ENCODE measurements around the gene IQGAP2.
A peak's percentile ranks its signal among the peaks of the same experiment; 100 is the strongest.
"Not testable (repeated sequence)": the region's sequence is repeated elsewhere in the genome, so short reads cannot be mapped to it uniquely, and the experiment has no call there.

IQGAP2 gene

DNA sequence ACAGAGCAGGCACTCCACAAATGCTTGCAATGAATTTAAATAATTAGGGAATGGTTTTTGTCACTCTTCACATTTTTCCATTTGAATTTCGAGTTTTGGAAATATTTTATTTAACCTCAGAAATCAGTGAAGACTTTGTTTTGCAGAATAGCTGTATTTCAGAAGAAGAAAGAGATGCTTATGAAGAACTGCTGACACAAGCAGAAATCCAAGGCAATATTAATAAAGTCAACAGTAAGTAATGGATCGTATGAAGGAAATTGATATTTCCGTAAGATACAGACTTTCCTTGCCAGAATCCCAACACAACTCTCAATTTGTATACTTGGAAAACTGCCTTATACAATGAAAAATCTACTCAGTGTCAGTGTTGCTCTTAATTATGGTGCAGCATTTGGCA lies 189.6 kb downstream of the IQGAP2 start:
- peaks cover 14% of the 10 kb centered on the region for H3K4me1 Mint-ChIP-seq (ENCODE audit: low read depth)
- H3K27me3 Mint-ChIP-seq (ENCODE audit: low read depth): no peaks in the 10 kb centered on the region
- H3K4me3 Mint-ChIP-seq: no peak overlapping the region
- no peaks in the 10 kb centered on the region for H3K9me3 Mint-ChIP-seq
- no peak overlapping the region for H3K27ac Mint-ChIP-seq
- peaks cover 60% of the 10 kb centered on the region for H3K36me3 Mint-ChIP-seq (ENCODE audit: low read depth)

DNA sequence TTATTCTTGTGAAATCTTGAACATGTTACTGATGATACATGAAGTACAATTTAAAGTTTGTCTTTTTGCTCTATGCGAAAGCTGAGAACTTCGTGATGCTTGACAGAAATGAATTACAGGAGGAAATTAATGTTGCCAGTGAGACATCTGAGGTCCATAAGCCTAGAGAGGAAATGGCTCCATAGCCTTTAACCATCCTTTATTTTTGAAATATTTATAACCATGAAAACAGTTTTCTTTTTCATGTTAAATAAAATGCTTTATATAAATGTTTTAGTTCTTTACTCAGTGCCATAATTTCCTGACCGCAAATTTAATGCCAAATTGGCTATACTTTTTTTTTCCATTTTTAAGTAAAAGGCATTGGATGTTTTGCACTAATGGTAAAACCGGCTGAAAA lies 191.0 kb downstream of the IQGAP2 start:
- H3K36me3 Mint-ChIP-seq (ENCODE audit: low read depth): peaks cover 60% of the 10 kb centered on the region

DNA sequence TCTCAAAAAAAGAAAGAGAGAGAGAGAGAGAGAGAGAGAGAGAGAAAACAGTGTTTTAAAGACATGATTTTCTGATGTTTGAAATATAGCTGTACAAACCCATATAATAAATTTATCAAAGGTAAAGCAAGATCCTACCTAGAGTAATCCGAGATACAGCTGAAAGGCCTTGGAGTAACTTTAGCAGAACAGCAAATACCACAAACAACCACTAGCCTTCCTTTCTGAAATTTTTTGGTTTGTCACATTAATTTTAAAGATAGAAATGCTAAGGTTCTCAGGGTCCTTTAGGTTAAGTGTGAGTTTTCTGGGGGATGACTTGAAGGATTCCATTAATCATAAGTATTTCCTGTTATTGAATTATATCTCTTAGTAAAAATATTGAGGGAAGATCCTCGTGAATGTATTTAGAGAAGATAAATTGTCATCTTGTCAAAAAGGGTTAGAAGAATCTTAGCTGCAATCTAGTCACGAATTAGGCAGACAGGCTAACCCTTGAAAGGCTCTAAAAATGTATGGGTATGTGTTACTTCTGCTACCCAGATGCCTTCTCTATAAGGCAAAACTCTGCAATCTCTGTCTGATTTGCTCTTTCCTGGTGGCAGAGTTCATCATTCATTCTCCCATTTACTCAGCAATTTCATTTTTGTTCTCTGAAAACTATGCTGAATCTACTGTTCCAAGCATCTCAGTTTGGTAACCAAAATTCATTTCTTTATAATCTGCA lies 192.8 kb downstream of the IQGAP2 start:
- Mint-ChIP-seq H3K27ac (no peak overlapping the region), H3K4me3 (no peak overlapping the region), H3K36me3 (ENCODE audit: low read depth) (peaks cover 58% of the 10 kb centered on the region), H3K4me1 (ENCODE audit: low read depth) (peaks cover 4% of the 10 kb centered on the region), H3K9me3 (no peaks in the 10 kb centered on the region), H3K27me3 (ENCODE audit: low read depth) (no peaks in the 10 kb centered on the region)

More for the DNA sequence above, 191.0 kb downstream of the IQGAP2 start:
- peaks cover 14% of the 10 kb centered on the region for H3K4me1 Mint-ChIP-seq (ENCODE audit: low read depth)
- H3K4me3 Mint-ChIP-seq: no peak overlapping the region
- no peaks in the 10 kb centered on the region for H3K9me3 Mint-ChIP-seq
- no peaks in the 10 kb centered on the region for H3K27me3 Mint-ChIP-seq (ENCODE audit: low read depth)
- no peak overlapping the region for H3K27ac Mint-ChIP-seq

DNA sequence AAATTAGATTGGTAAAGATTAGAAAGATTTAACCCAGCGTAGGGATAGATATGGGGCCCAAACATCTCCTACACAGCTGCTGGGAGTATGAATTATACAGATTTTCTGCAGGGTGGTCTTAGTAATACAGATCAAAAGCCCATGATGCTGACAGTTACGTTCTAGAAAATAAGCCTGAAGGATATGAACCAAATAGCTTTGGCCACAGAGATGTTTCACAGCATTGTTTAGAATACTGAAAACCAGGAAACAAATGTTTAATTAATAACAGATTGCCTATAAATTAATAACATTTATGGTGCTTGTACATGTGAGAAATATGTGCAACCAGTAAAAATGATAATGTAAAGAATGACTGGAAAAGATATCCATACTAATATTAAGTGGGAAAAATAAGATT lies 195.4 kb downstream of the IQGAP2 start:
- Mint-ChIP-seq H3K27ac (no peak overlapping the region), H3K27me3 (ENCODE audit: low read depth) (no peaks in the 10 kb centered on the region), H3K4me3 (no peak overlapping the region), H3K4me1 (ENCODE audit: low read depth) (peaks cover 18% of the 10 kb centered on the region), H3K9me3 (no peaks in the 10 kb centered on the region), H3K36me3 (ENCODE audit: low read depth) (peaks cover 51% of the 10 kb centered on the region)

DNA sequence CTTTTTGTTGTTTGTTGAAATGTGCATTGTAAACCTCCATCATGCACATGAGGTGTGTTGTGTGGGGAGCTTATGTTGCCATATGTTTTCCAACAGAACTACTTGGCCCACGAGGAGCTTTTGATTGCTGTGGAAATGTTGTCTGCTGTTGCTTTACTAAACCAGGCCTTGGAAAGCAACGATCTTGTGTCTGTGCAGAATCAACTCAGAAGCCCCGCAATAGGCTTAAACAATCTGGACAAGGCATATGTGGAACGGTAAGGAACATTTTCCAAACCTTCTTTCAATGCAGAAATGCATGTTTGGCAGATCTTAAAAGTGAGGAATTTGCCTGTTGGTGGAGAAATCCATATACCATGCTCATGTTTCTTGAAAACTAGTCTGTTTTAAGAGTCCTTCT lies 197.6 kb downstream of the IQGAP2 start:
- no peaks in the 10 kb centered on the region for H3K9me3 Mint-ChIP-seq
- H3K4me3 Mint-ChIP-seq: no peak overlapping the region
- peaks cover 55% of the 10 kb centered on the region for H3K36me3 Mint-ChIP-seq (ENCODE audit: low read depth)
- no peak overlapping the region for H3K27ac Mint-ChIP-seq
- H3K4me1 Mint-ChIP-seq (ENCODE audit: low read depth): peaks cover 20% of the 10 kb centered on the region
- H3K27me3 Mint-ChIP-seq (ENCODE audit: low read depth): no peaks in the 10 kb centered on the region

DNA sequence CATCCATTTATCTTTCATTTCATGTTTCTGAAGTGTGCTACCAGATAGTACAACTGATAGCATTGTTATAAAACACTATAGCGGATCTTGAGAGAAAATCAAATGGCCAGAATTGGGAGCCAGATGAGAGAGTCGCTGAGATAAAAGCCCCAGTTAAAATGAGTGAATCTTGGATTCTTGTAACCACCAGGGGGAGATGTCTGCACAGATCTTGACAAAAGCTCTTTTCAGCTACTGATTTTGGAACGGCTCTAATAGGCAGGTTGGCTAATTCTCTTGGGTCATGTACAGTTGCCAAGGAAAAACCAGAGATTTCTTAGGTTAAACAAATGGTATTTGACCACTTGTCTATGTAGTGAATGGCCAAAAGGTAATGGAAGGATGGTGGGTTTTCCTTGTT lies 198.4 kb downstream of the IQGAP2 start:
- H3K27ac Mint-ChIP-seq: no peak overlapping the region

DNA sequence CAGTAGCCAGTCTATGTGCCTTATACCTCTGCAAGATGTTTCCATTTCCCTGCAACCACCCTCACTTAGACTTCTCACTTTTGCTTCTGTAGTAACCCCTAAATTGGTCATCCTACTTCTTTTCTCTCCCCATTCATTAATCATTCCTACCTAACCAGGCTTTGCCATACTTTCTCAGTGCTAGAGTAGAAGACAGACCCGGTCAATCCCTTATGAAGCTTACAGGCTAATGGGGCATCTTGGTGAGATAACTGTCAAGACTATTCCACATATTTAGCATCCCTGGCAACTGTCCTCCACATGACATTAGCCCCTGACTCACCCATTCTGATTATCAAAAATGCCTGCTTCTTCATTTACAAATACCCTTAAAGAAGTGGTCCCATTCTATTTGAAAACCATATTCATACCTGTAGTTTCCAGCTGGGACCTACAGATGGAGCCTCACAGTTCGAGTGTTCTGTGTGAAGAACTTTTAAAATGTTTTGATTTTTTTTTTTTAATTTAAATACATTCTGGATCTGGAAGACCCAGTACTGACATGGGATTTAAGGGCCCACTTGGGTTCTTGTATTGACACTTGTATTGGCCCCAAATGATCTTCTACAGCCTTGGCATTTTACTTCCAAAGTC lies 199.1 kb downstream of the IQGAP2 start:
- H3K4me1 Mint-ChIP-seq (ENCODE audit: low read depth): peaks cover 22% of the 10 kb centered on the region
- H3K9me3 Mint-ChIP-seq: no peaks in the 10 kb centered on the region
- H3K36me3 Mint-ChIP-seq (ENCODE audit: low read depth): peaks cover 51% of the 10 kb centered on the region
- H3K4me3 Mint-ChIP-seq: no peak overlapping the region
- H3K27me3 Mint-ChIP-seq (ENCODE audit: low read depth): no peaks in the 10 kb centered on the region
- no peak overlapping the region for H3K27ac Mint-ChIP-seq

More for the DNA sequence above, 198.4 kb downstream of the IQGAP2 start:
- H3K36me3 Mint-ChIP-seq (ENCODE audit: low read depth): peaks cover 51% of the 10 kb centered on the region
- no peaks in the 10 kb centered on the region for H3K9me3 Mint-ChIP-seq
- no peak overlapping the region for H3K4me3 Mint-ChIP-seq
- no peaks in the 10 kb centered on the region for H3K27me3 Mint-ChIP-seq (ENCODE audit: low read depth)
- H3K4me1 Mint-ChIP-seq (ENCODE audit: low read depth): peaks cover 20% of the 10 kb centered on the region

DNA sequence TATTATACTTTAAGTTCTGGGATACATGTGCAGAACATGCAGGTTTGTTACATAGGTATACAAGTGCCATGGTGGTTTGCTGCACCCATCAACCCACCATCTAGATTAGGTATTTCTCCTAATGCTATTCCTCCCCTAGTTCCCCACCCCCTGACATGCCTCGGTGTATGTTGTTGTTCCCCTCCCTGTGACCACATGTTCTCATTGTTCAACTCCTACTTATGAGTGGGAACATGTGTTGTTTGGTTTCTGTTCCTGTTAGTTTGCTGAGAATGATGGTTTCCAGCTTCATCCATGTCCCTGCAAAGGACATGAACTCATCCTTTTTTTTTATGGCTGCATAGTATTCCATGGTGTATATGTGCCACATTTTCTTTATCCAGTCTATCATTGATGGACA lies 200.9 kb downstream of the IQGAP2 start:
- peaks cover 34% of the 10 kb centered on the region for H3K4me1 Mint-ChIP-seq (ENCODE audit: low read depth)
- H3K27ac Mint-ChIP-seq; H3K9me3 Mint-ChIP-seq; H3K4me3 Mint-ChIP-seq; H3K27me3 Mint-ChIP-seq (ENCODE audit: low read depth): not testable (repeated sequence)
- peaks cover 62% of the 10 kb centered on the region for H3K36me3 Mint-ChIP-seq (ENCODE audit: low read depth)

DNA sequence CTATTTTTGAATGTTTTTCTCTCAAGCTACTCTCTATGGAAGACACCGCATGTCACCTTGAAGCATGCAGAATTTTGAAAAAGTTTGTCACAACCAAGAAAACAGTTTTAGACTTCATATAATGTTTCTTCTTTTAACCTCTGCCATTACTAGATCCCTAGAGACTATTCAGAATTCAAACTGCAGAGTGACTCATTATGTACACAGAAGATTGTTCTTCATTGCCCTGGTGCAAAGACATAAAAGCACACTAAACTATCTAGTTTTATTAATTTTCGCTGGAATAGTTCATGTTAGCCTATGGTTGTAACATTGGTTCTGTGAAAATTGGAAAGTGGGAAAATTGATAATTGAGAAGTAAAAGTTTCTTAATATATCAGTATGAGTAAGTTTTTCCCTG lies 201.8 kb downstream of the IQGAP2 start:
- Mint-ChIP-seq H3K4me3 (no peak overlapping the region), H3K9me3 (no peaks in the 10 kb centered on the region), H3K27me3 (ENCODE audit: low read depth) (no peaks in the 10 kb centered on the region), H3K4me1 (ENCODE audit: low read depth) (peaks cover 34% of the 10 kb centered on the region), H3K27ac (no peak overlapping the region), H3K36me3 (ENCODE audit: low read depth) (peaks cover 60% of the 10 kb centered on the region)

DNA sequence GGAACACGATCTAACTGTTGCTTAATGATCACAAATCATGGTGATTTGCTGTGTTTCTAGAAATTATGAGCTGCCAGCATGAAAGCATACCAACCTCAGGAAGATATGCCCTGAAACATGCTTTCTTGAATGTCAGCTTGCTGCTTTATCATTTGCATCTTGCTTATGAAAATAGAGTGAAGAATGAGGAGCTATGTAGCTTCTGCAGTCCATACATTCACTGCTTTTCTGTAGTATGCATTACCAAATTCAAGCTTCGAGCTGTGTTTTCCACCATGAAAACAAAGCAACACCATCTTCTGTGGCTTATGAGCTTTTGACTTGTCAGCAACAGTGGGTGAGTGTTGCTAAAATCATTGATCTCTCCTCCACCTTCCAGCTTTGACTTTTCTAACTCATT lies 203.6 kb downstream of the IQGAP2 start:
- Mint-ChIP-seq H3K9me3 (no peaks in the 10 kb centered on the region), H3K27ac (peak overlapping the region; percentile 65), H3K27me3 (ENCODE audit: low read depth) (no peaks in the 10 kb centered on the region), H3K36me3 (ENCODE audit: low read depth) (peaks cover 61% of the 10 kb centered on the region), H3K4me1 (ENCODE audit: low read depth) (peaks cover 31% of the 10 kb centered on the region), H3K4me3 (no peak overlapping the region)

DNA sequence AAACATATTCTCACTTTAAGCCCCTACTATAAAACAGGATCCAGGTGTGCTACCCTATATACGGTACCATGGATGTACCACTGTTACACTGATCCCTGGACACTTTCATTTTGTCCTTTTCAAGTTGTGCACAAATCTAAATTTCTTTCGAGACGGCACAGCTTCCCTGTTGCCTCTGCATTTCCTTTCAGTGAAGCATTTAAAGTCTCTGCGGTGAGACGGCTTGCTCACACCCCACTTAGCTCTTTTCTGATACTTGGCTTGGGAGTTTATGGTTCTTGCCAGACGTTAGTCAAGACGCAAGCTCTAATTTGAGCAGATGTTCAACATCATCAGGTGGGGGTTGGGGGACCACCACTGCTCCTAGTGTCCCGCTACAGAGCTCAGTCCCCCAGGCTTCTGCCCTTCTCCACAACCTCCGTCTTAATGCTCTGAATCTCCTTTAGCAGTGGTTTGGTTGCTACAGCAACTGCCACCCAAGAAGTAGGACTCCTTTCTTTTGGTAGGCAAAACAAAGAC lies 204.3 kb downstream of the IQGAP2 start:
- peaks cover 25% of the 10 kb centered on the region for H3K4me1 Mint-ChIP-seq (ENCODE audit: low read depth)
- no peaks in the 10 kb centered on the region for H3K9me3 Mint-ChIP-seq
- peak overlapping the region; percentile 4 for H3K4me3 Mint-ChIP-seq
- peak overlapping the region; percentile 65 for H3K27ac Mint-ChIP-seq
- H3K36me3 Mint-ChIP-seq (ENCODE audit: low read depth): peaks cover 60% of the 10 kb centered on the region
- H3K27me3 Mint-ChIP-seq (ENCODE audit: low read depth): no peaks in the 10 kb centered on the region

DNA sequence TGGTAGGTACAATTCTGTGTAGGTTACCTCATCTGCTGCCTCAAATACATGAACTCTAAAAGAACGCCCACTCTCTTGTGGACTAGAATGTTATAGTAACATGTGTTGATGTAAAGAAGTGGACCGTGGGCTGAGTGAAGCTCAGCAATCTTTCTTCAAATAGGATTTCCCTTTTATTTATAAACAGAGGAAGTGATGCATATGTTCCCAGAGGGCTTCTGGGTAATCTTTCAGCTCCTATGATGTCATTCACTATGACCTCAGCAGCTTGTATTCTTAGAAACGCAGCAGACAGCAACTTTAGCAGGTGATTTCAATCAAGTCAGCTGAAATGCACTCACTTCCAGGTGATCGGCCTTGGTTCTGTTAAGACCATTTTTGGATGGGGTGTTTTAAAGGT lies 205.7 kb downstream of the IQGAP2 start:
- H3K36me3 Mint-ChIP-seq (ENCODE audit: low read depth): peaks cover 53% of the 10 kb centered on the region
- peaks cover 16% of the 10 kb centered on the region for H3K4me1 Mint-ChIP-seq (ENCODE audit: low read depth)
- H3K4me3 Mint-ChIP-seq: no peak overlapping the region
- H3K27ac Mint-ChIP-seq: peak overlapping the region; percentile 35
- no peaks in the 10 kb centered on the region for H3K9me3 Mint-ChIP-seq
- H3K27me3 Mint-ChIP-seq (ENCODE audit: low read depth): no peaks in the 10 kb centered on the region

DNA sequence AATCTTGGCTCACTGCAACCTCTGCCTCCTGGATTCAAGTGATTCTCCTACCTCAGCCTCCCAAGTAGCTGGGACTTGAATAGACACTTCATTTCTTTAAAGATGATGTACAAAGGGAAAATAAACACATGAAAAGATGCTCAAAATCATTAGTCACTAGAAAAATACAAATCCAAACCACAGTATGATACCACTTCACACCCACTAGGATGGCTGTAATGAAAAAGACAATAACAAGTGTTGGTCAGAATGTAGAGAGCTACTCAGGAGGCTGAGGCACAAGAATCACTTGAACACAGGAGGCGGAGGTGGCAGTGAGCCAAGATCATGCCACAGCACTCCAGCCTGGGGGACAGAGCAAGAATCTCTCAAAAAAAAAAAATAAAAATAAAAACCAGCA lies 207.1 kb downstream of the IQGAP2 start:
- peaks cover 42% of the 10 kb centered on the region for H3K36me3 Mint-ChIP-seq (ENCODE audit: low read depth)
- no peak overlapping the region for H3K27ac Mint-ChIP-seq
- no peaks in the 10 kb centered on the region for H3K9me3 Mint-ChIP-seq
- no peaks in the 10 kb centered on the region for H3K27me3 Mint-ChIP-seq (ENCODE audit: low read depth)
- no peak overlapping the region for H3K4me3 Mint-ChIP-seq
- H3K4me1 Mint-ChIP-seq (ENCODE audit: low read depth): peaks cover 16% of the 10 kb centered on the region

DNA sequence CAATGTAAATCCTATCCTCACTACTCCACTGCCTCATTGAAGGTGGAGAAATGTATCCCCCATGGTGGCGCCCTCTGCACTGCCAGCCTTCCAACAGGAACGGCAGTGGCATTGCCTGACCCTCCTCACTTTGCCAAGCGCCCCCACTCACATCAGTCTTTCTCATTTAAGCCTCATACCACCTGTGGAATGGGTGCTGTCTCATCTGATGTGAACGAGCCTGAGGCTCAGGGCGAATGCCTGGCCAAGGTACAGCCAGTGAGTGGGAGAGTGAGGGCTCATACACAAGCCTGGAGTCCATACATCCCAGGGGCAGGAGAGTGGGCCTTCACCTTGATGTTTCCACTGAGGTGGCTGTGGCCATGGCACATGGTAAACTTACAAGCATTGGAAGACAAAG lies 209.9 kb downstream of the IQGAP2 start:
- H3K27me3 Mint-ChIP-seq (ENCODE audit: low read depth): no peaks in the 10 kb centered on the region
- no peak overlapping the region for H3K4me3 Mint-ChIP-seq
- no peaks in the 10 kb centered on the region for H3K9me3 Mint-ChIP-seq
- no peak overlapping the region for H3K27ac Mint-ChIP-seq
- peaks cover 44% of the 10 kb centered on the region for H3K36me3 Mint-ChIP-seq (ENCODE audit: low read depth)
- H3K4me1 Mint-ChIP-seq (ENCODE audit: low read depth): peaks cover 8% of the 10 kb centered on the region

DNA sequence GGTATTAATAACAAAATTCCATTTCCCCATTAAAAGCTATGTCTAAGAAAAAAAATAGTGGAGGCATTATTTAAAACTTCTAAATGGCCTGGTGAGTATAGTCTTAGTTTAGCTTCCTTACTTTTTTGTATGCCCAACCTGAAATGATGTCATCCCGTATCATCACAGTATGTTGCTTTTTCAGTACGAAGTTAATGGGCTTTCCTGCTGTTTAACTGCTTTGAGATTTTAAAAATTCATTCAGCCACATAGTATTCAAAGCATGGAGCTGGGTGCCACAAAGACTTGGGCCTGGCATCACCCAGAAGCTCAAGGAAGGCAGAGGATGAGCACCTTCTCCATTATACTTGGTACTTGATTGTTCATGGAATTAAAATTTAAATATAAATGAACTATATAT lies 212.7 kb downstream of the IQGAP2 start:
- Mint-ChIP-seq H3K4me1 (ENCODE audit: low read depth) (peaks cover 1% of the 10 kb centered on the region), H3K4me3 (no peak overlapping the region)

More for the DNA sequence above, 212.7 kb downstream of the IQGAP2 start:
- Mint-ChIP-seq H3K27ac (no peak overlapping the region), H3K36me3 (ENCODE audit: low read depth) (peaks cover 42% of the 10 kb centered on the region), H3K9me3 (no peaks in the 10 kb centered on the region), H3K27me3 (ENCODE audit: low read depth) (no peaks in the 10 kb centered on the region)
